PC-3 (cell line): ENCODE data around the gene MAML3. TPM values are rescaled to one million over a fixed set of nuclear protein-coding genes. Genes with fewer than 3 reads are reported as not detected.

Experiments
- ATAC-seq: fragments of 200-7000 bp; cut with Tn5 transposase; 2 replicates; pipeline ENCODE4 v1.9.1; 2020; ENCODE audit warnings: mild to moderate bottlenecking, moderate library complexity
- BruUV-seq: library from RNA; stranded (reverse); fragments of 400-500 nt; replicated peaks from 2 replicates; lab custom pipeline; 2021; lab: Mats Ljungman, UMichigan
- CTCF ChIA-PET: fragments of 300-600 bp; sonication (Branson Sonifier 250); formaldehyde crosslinking; loops from one replicate; lab custom pipeline; 2022; ENCODE audit warnings: antibody characterized with exemption; lab: Charles Lee
- POLR2A ChIA-PET: fragments of 300-600 bp; sonication (Branson Sonifier 250); formaldehyde crosslinking; loops from one replicate; lab custom pipeline; 2022; ENCODE audit warnings: antibody characterized with exemption; ENCODE audit not compliant: unreplicated experiment; lab: Charles Lee
- DNase-seq: peaks from one replicate; pipeline ENCODE4 v3.0.0-alpha.2; 2015
- H2AFZ ChIP-seq: fragments of 300-600 bp; sonication (generic); 2 replicates; pipeline ENCODE4 v1.6.0; 2016; ENCODE audit warnings: antibody characterized with exemption, low read length
- H3F3A ChIP-seq: fragments of 300-600 bp; sonication (generic); one replicate; pipeline ENCODE4 v1.6.0; 2017; ENCODE audit warnings: antibody characterized with exemption, low read length, control low read depth, mild to moderate bottlenecking; ENCODE audit not compliant: unreplicated experiment
- H3K27ac ChIP-seq: fragments of 300-600 bp; sonication (generic); 2 replicates; pipeline ENCODE4 v1.5.1; 2016; ENCODE audit warnings: mild to moderate bottlenecking, low read length
- H3K27me3 ChIP-seq: fragments of 300-600 bp; sonication (generic); 2 replicates; pipeline ENCODE4 v1.6.1; 2016; ENCODE audit warnings: low read length, mixed read lengths
- H3K36me3 ChIP-seq: fragments of 300-600 bp; sonication (generic); 2 replicates; pipeline ENCODE4 v1.6.1; 2016; ENCODE audit warnings: low read depth, mixed run types, low read length, mixed read lengths
- H3K4me1 ChIP-seq: fragments of 300-600 bp; sonication (generic); 2 replicates; pipeline ENCODE4 v1.5.1; 2016; ENCODE audit warnings: low read length; ENCODE audit not compliant: insufficient read depth
- H3K4me2 ChIP-seq: fragments of 300-600 bp; sonication (generic); 2 replicates; pipeline ENCODE4 v1.6.0; 2016; ENCODE audit warnings: low read length
- H3K4me3 ChIP-seq: fragments of 300-600 bp; sonication (generic); 2 replicates; pipeline ENCODE4 v1.5.1; 2016; ENCODE audit warnings: mild to moderate bottlenecking, low read length, mixed read lengths
- H3K79me2 ChIP-seq: fragments of 300-600 bp; sonication (generic); 2 replicates; pipeline ENCODE4 v1.6.1; 2017; ENCODE audit warnings: low read length, mixed read lengths
- H3K9ac ChIP-seq: fragments of 300-600 bp; sonication (generic); 2 replicates; pipeline ENCODE4 v1.6.0; 2016; ENCODE audit warnings: mild to moderate bottlenecking, low read length
- H3K9me2 ChIP-seq: fragments of 300-600 bp; sonication (generic); replicated peaks from 2 replicates; pipeline ENCODE4 v1.6.1; 2016; ENCODE audit warnings: mixed run types, low read length, mixed read lengths
- H3K9me3 ChIP-seq: fragments of 300-600 bp; sonication (generic); 2 replicates; pipeline ENCODE4 v1.6.1; 2016; ENCODE audit warnings: low read length, mixed read lengths
- H4K20me1 ChIP-seq: fragments of 300-600 bp; sonication (generic); 2 replicates; pipeline ENCODE4 v1.6.1; 2016; ENCODE audit warnings: low read length, mixed read lengths
- EZH2 ChIP-seq: fragments of 300-600 bp; sonication (generic); IDR thresholded peaks from one replicate; pipeline ENCODE4 v1.6.1; 2017; ENCODE audit warnings: antibody characterized with exemption, mild to moderate bottlenecking, low read length; ENCODE audit not compliant: unreplicated experiment
- EZH2phosphoT487 ChIP-seq: fragments of 300-600 bp; sonication (generic); IDR thresholded peaks from 2 replicates; pipeline ENCODE4 v1.6.1; 2018; ENCODE audit warnings: mild to moderate bottlenecking, antibody characterized with exemption, low read length, borderline replicate concordance
- intact Hi-C: fragments of 100-400 bp; cut with micrococcal nuclease; formaldehyde crosslinking; loops from 2 replicates; pipeline ENCODE4 v1.9.0; 2023
- total RNA-seq: library from RNA; depleted of rRNA; stranded (reverse); fragments of >200 nt; gene quantifications from 2 replicates; pipeline ENCODE4 v1.2.3, GENCODE V29; 2014
- TF ChIP-seq, protein P1 (sequence below): fragments of 300-600 bp; sonication (generic); conservative IDR thresholded peaks from 2 replicates; pipeline ENCODE4 v1.5.1; 2017; ENCODE audit warnings: antibody characterized with exemption, low read depth, mild to moderate bottlenecking, low read length

Gene MAML3
- total RNA-seq, 1 experiment from 2014 or later: 4.3 TPM

DNA sequence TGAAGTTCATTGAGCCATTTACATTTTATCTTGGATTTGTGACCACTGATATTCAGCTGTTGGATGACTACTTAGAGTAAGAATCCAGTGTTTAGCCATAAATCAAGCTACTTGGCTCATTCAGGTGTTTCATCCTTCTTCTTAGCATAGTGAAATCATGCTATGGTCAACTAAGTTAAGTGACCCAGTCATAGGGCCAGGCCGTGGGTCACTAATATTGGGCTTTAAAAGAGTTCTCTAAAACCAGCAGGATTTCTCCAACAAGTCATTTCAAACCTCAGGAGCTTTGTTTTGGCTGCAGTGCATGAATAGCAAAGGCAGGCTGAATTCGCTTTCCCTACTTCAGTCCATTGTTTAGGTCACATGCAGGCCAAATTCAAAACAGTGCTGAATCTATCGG is 181.0 kb downstream of the MAML3 start:
- Histone ChIP-seq H3K9me3 (no peaks in the 10 kb centered on the region), H3K4me1 (0 out of 2 replicates have a peak, but pooled peaks cover 6% of the 10 kb centered on the region), H3F3A (no peaks in the 10 kb centered on the region), H3K27me3 (no peaks in the 10 kb centered on the region), H3K9ac (no peak overlapping the region), H3K79me2 (no peaks in the 10 kb centered on the region), H3K4me2 (no peak overlapping the region), H3K36me3 (no peaks in the 10 kb centered on the region), H3K27ac (no peak overlapping the region), H3K9me2 (no peaks in the 10 kb centered on the region), H4K20me1 (no peaks in the 10 kb centered on the region), H2AFZ (no peak overlapping the region), H3K4me3 (no peak overlapping the region)
- intact Hi-C loops: no loop called here
- ATAC-seq: no peak; the same call in 1 of the 2 replicates
- TF ChIP-seq EZH2 (no peak), EZH2phosphoT487 (no peak)
- TF ChIP-seq, protein P1, sequence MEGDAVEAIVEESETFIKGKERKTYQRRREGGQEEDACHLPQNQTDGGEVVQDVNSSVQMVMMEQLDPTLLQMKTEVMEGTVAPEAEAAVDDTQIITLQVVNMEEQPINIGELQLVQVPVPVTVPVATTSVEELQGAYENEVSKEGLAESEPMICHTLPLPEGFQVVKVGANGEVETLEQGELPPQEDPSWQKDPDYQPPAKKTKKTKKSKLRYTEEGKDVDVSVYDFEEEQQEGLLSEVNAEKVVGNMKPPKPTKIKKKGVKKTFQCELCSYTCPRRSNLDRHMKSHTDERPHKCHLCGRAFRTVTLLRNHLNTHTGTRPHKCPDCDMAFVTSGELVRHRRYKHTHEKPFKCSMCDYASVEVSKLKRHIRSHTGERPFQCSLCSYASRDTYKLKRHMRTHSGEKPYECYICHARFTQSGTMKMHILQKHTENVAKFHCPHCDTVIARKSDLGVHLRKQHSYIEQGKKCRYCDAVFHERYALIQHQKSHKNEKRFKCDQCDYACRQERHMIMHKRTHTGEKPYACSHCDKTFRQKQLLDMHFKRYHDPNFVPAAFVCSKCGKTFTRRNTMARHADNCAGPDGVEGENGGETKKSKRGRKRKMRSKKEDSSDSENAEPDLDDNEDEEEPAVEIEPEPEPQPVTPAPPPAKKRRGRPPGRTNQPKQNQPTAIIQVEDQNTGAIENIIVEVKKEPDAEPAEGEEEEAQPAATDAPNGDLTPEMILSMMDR: no peak
- DNase-seq: no peak
- CTCF ChIA-PET: interaction anchor here (0.6 kb wide), 1 partner anchor 148 kb away, joined by 3 read pairs; no protein-coding TSS in a partner anchor
- BruUV-seq: no TSS peak
- POLR2A ChIA-PET: no interaction called here

- intact Hi-C loops: no loop called here
- H4K20me1 ChIP-seq: no peaks in the 10 kb centered on the region
- no peaks in the 10 kb centered on the region for H3F3A ChIP-seq
- TF ChIP-seq EZH2phosphoT487 (no peak), EZH2 (no peak)
- TF ChIP-seq, protein P1: no peak
- H3K9ac ChIP-seq: no peak overlapping the region
- no peaks in the 10 kb centered on the region for H3K27me3 ChIP-seq
- H3K27ac ChIP-seq: no peak overlapping the region
- H2AFZ ChIP-seq: no peak overlapping the region
- no peak overlapping the region for H3K4me3 ChIP-seq
- ATAC-seq (peak; percentile 22; the same call in 1 of the 2 replicates), DNase-seq (peak; percentile 10)
- H3K9me2 ChIP-seq: no peaks in the 10 kb centered on the region
- CTCF ChIA-PET: no interaction called here
- no peaks in the 10 kb centered on the region for H3K36me3 ChIP-seq
- BruUV-seq: no TSS peak
- no peak overlapping the region for H3K4me2 ChIP-seq
- 0 out of 2 replicates have a peak, but pooled peaks cover 6% of the 10 kb centered on the region for H3K4me1 ChIP-seq
- POLR2A ChIA-PET: no interaction called here
- H3K9me3 ChIP-seq: no peaks in the 10 kb centered on the region
- H3K79me2 ChIP-seq: no peaks in the 10 kb centered on the region
Measured at GRCh38 chr4:139972305-139972704, 181.7 kb downstream of the MAML3 start.

GRCh38 chr4:139971111-139971510 is 182.9 kb downstream of the MAML3 start:
- H3K27ac ChIP-seq: no peak overlapping the region
- ATAC-seq (no peak), DNase-seq (no peak)
- H3K4me3 ChIP-seq: no peak overlapping the region
- H2AFZ ChIP-seq: no peak overlapping the region
- H3K4me1 ChIP-seq: 0 out of 2 replicates have a peak, but pooled peaks cover under 1% of the 10 kb centered on the region
- H3K79me2 ChIP-seq: no peaks in the 10 kb centered on the region
- H3K36me3 ChIP-seq: no peaks in the 10 kb centered on the region
- intact Hi-C loops: no loop called here
- POLR2A ChIA-PET: interaction anchor here (0.6 kb wide), 1 partner anchor 33 kb away, joined by 5 read pairs; no protein-coding TSS in a partner anchor
- H3K4me2 ChIP-seq: no peak overlapping the region
- no peak overlapping the region for H3K9ac ChIP-seq
- no peaks in the 10 kb centered on the region for H3K9me3 ChIP-seq
- no peaks in the 10 kb centered on the region for H3F3A ChIP-seq
- TF ChIP-seq EZH2 (no peak), EZH2phosphoT487 (no peak)
- TF ChIP-seq, protein P1: no peak
- H4K20me1 ChIP-seq: no peaks in the 10 kb centered on the region
- H3K9me2 ChIP-seq: no peaks in the 10 kb centered on the region
- no TSS peak for BruUV-seq
- no peaks in the 10 kb centered on the region for H3K27me3 ChIP-seq
- CTCF ChIA-PET: no interaction called here
